OCI-M2 (cell line): ENCODE data around the gene ATP2C1.
"Not testable (repeated sequence)": the region's sequence is repeated elsewhere in the genome, so short reads cannot be mapped to it uniquely, and the experiment has no call there.

Experiments
- DNase-seq: peaks from one replicate; lab custom pipeline; 2025; ENCODE audit not compliant: unreplicated experiment; lab: John Stamatoyannopoulos, UW

Gene ATP2C1

GRCh38 chr3:130935761-130936492 is 42.0 kb downstream of the ATP2C1 start:
- DNase-seq: no peak

- DNase-seq: no peak
Measured at GRCh38 chr3:130939753-130940152, 45.9 kb downstream of the ATP2C1 start.

GRCh38 chr3:130941793-130942192 is 47.9 kb downstream of the ATP2C1 start:
- DNase-seq: no peak

GRCh38 chr3:130946882-130947281 is 53.0 kb downstream of the ATP2C1 start:
- DNase-seq: no peak

- no peak for DNase-seq
Measured at GRCh38 chr3:130948001-130948773, 54.3 kb downstream of the ATP2C1 start.

- no peak for DNase-seq
Measured at GRCh38 chr3:130948929-130949328, 55.0 kb downstream of the ATP2C1 start.

GRCh38 chr3:130950124-130950523 is 56.2 kb downstream of the ATP2C1 start:
- no peak for DNase-seq

GRCh38 chr3:130950641-130951040 is 56.8 kb downstream of the ATP2C1 start:
- no peak for DNase-seq

- DNase-seq: no peak
Measured at GRCh38 chr3:130955481-130955880, 61.6 kb downstream of the ATP2C1 start.

GRCh38 chr3:130956281-130956680 is 62.4 kb downstream of the ATP2C1 start:
- no peak for DNase-seq

- DNase-seq: no peak
Measured at GRCh38 chr3:130956721-130957120, 62.8 kb downstream of the ATP2C1 start.

- no peak for DNase-seq
Measured at GRCh38 chr3:130960139-130960795, 66.4 kb downstream of the ATP2C1 start.

- DNase-seq: no peak
Measured at GRCh38 chr3:130961458-130961857, 67.6 kb downstream of the ATP2C1 start.

GRCh38 chr3:130963444-130963843 is 69.6 kb downstream of the ATP2C1 start:
- no peak for DNase-seq

- no peak for DNase-seq
Measured at GRCh38 chr3:130963878-130964277, 70.0 kb downstream of the ATP2C1 start.

- DNase-seq: no peak
Measured at GRCh38 chr3:130967281-130967680, 73.4 kb downstream of the ATP2C1 start.

- no peak for DNase-seq
Measured at GRCh38 chr3:130968221-130968620, 74.3 kb downstream of the ATP2C1 start.

GRCh38 chr3:130969621-130970020 is 75.7 kb downstream of the ATP2C1 start:
- DNase-seq: no peak

- no peak for DNase-seq
Measured at GRCh38 chr3:130971208-130971607, 77.3 kb downstream of the ATP2C1 start.

GRCh38 chr3:130972592-130972991 is 78.7 kb downstream of the ATP2C1 start:
- not testable (repeated sequence) for DNase-seq

GRCh38 chr3:130973406-130973805 is 79.5 kb downstream of the ATP2C1 start:
- no peak for DNase-seq

- DNase-seq: no peak
Measured at GRCh38 chr3:130974201-130974600, 80.3 kb downstream of the ATP2C1 start.
